ENCODE measurements around the gene FAM237B. TPM values are rescaled to one million over a fixed set of nuclear protein-coding genes. Genes with fewer than 3 reads are reported as not detected.
"Not testable (repeated sequence)": the region's sequence is repeated elsewhere in the genome, so short reads cannot be mapped to it uniquely, and the experiment has no call there.

Gene FAM237B
- total RNA-seq: not detected in 2 replicates
- not detected for total RNA-seq (2013)
- polyA plus RNA-seq: not detected in 2 replicates
- polyA minus RNA-seq: not detected in 2 replicates

DNA sequence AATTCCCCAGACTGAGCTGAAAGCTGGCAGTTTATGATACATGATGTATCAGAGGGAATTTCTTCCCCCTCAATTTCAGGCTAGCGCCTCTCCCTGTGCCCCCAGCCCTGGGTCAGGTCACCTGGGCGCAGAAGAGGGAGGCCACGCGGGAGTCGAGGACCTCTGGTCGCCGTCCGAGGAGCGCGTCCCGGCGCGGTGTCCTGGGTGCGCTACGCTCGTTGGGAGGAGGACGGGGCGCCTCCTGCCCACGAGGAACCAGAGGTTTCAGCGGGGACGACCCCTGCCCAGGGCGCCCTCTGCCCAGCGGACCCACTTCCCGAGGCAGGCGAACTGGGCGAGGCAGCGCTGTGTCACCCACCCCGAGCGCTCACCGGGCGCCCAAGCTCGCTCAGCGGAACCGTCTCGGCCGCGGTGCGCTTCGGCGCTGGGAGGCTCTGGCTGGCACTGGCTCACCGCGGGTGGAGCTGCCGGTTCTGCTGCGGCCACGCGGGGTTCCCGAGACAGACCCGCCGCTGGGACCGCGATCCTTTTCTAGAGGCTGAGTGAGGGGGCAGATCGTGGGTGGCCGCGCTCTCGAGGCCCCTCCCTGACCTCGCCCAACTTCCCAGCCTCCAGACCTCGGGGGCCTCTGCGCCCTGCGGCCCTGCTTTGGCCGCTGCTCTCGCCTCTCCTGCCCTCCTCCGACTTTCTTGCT is at the start of gene FAM237B:
TSS of gene FAM237B (minus strand) at position 504 of the 694 bp plus-strand sequence. CDS start 1,556 bp downstream, outside the sequence.
- 6% methylated on average over 59 of the region's 62 CpGs for WGBS (ENCODE audit: insufficient coverage)
- Histone ChIP-seq H3K4me3 (ENCODE audit: control extremely low read depth in 1 of 5, extremely low read depth in 1 of 5, insufficient read depth in 1 of 5, low read depth in 2 of 5, low read length in 4 of 5) (no peak within 1 kb of the TSS), H3K4me1 (ENCODE audit: control insufficient read depth in 2 of 2, insufficient read depth in 2 of 2, low read length in 2 of 2) (peaks cover 0 to 13% of the 10 kb centered on the region in 2 donors), H3K9ac (ENCODE audit: low read length) (no peak within 1 kb of the TSS), H3K27me3 (replicated peaks in 1 of 4; ENCODE audit: control extremely low read depth in 1 of 4, control insufficient read depth in 3 of 4, insufficient read depth in 4 of 4, low read length in 3 of 4) (peaks cover 0 to 29% (median 26%) of the 10 kb centered on the region in 4 experiments), H2AFZ (ENCODE audit: insufficient read depth, low read depth, low read length, poor library complexity, severe bottlenecking) (peak within 1 kb of the TSS; percentile 50), H3K9me3 (ENCODE audit: control extremely low read depth in 1 of 3, control insufficient read depth in 2 of 3, insufficient read depth in 1 of 3, low read length in 2 of 3) (no peaks in the 10 kb centered on the region), H3K27ac (ENCODE audit: low read length in 2 of 2) (no peak within 1 kb of the TSS), H3K79me2 (ENCODE audit: control insufficient read depth, insufficient read depth, low read length) (no peaks in the 10 kb centered on the region), H3K36me3 (replicated peaks in 1 of 2; ENCODE audit: control extremely low read depth in 1 of 2, control insufficient read depth in 1 of 2, extremely low read depth in 1 of 2, insufficient read depth in 2 of 2, low read length in 1 of 2) (no peaks in the 10 kb centered on the region), H3K4me2 (replicated peaks; ENCODE audit: low read depth, low read length, poor library complexity, severe bottlenecking) (peak within 1 kb of the TSS; percentile 36), H4K20me1 (ENCODE audit: control insufficient read depth, insufficient read depth, low read length, poor library complexity, severe bottlenecking) (no peaks in the 10 kb centered on the region)
- Mint-ChIP-seq H3K4me3 (peak within 1 kb of the TSS; percentile 17), H3K4me1 (peaks cover 8% of the 10 kb centered on the region), H3K27ac (no peak within 1 kb of the TSS), H3K27me3 (peaks cover 56% of the 10 kb centered on the region), H3K9me3 (ENCODE audit: insufficient read depth) (no peaks in the 10 kb centered on the region)
- no peak for ATAC-seq (ENCODE audit: low read depth)
- DNase-seq: peak; percentile 6
- TF ChIP-seq CTCF (IDR thresholded peaks at IDR 0.05) (no peak), EZH2 (IDR thresholded peaks at IDR 0.05; ENCODE audit: borderline replicate concordance, insufficient read depth, low read depth, low read length, poor library complexity, severe bottlenecking) (no peak)
- intact Hi-C loops (cut with micrococcal nuclease): no loop called here
- ChIA-PET CTCF (no interaction called here), POLR2A (no interaction called here)

GRCh38 chr7:90351987-90352386 is 30.9 kb upstream of the FAM237B start:
- Histone ChIP-seq H3K9ac (ENCODE audit: low read length) (no peak overlapping the region), H3K27ac (ENCODE audit: low read length in 2 of 2) (no peak overlapping the region), H2AFZ (ENCODE audit: insufficient read depth, low read depth, low read length, poor library complexity, severe bottlenecking) (no peak overlapping the region), H3K9me3 (ENCODE audit: control extremely low read depth in 1 of 3, control insufficient read depth in 2 of 3, insufficient read depth in 1 of 3, low read length in 2 of 3) (no peaks in the 10 kb centered on the region), H3K36me3 (replicated peaks in 1 of 2; ENCODE audit: control extremely low read depth in 1 of 2, control insufficient read depth in 1 of 2, extremely low read depth in 1 of 2, insufficient read depth in 2 of 2, low read length in 1 of 2) (peaks cover 15 to 23% of the 10 kb centered on the region in 2 experiments), H4K20me1 (ENCODE audit: control insufficient read depth, insufficient read depth, low read length, poor library complexity, severe bottlenecking) (peaks cover 5% of the 10 kb centered on the region), H3K4me3 (ENCODE audit: control extremely low read depth in 1 of 5, extremely low read depth in 1 of 5, insufficient read depth in 1 of 5, low read depth in 2 of 5, low read length in 4 of 5) (no peak overlapping the region), H3K27me3 (replicated peaks in 1 of 4; ENCODE audit: control extremely low read depth in 1 of 4, control insufficient read depth in 3 of 4, insufficient read depth in 4 of 4, low read length in 3 of 4) (no peaks in the 10 kb centered on the region), H3K4me1 (ENCODE audit: control insufficient read depth in 2 of 2, insufficient read depth in 2 of 2, low read length in 2 of 2) (peaks cover 8 to 9% of the 10 kb centered on the region in 2 donors), H3K79me2 (ENCODE audit: control insufficient read depth, insufficient read depth, low read length) (peaks cover 52% of the 10 kb centered on the region), H3K4me2 (replicated peaks; ENCODE audit: low read depth, low read length, poor library complexity, severe bottlenecking) (no peak overlapping the region)
- CTCF ChIA-PET: no interaction called here
- TF ChIP-seq CTCF (IDR thresholded peaks at IDR 0.05) (no peak), EZH2 (IDR thresholded peaks at IDR 0.05; ENCODE audit: borderline replicate concordance, insufficient read depth, low read depth, low read length, poor library complexity, severe bottlenecking) (no peak)
- H3K27me3 Mint-ChIP-seq: no peaks in the 10 kb centered on the region
- DNase-seq (no peak), ATAC-seq (ENCODE audit: low read depth) (no peak)
- peaks cover 39% of the 10 kb centered on the region for H3K4me1 Mint-ChIP-seq
- POLR2A ChIA-PET: no interaction called here
- no peak overlapping the region for H3K27ac Mint-ChIP-seq
- no peaks in the 10 kb centered on the region for H3K9me3 Mint-ChIP-seq (ENCODE audit: insufficient read depth)
- H3K4me3 Mint-ChIP-seq: no peak overlapping the region
- intact Hi-C loops (cut with micrococcal nuclease): no loop called here

GRCh38 chr7:90350032-90350431 is 28.9 kb upstream of the FAM237B start:
- H3K4me1 Mint-ChIP-seq: peaks cover 59% of the 10 kb centered on the region
- H3K27me3 ChIP-seq (replicated peaks in 1 of 4; ENCODE audit: control extremely low read depth in 1 of 4, control insufficient read depth in 3 of 4, insufficient read depth in 4 of 4, low read length in 3 of 4); CTCF ChIA-PET; H2AFZ ChIP-seq (ENCODE audit: insufficient read depth, low read depth, low read length, poor library complexity, severe bottlenecking); H3K36me3 ChIP-seq (replicated peaks in 1 of 2; ENCODE audit: control extremely low read depth in 1 of 2, control insufficient read depth in 1 of 2, extremely low read depth in 1 of 2, insufficient read depth in 2 of 2, low read length in 1 of 2); H3K4me2 ChIP-seq (replicated peaks; ENCODE audit: low read depth, low read length, poor library complexity, severe bottlenecking); H3K27ac Mint-ChIP-seq; H3K9me3 ChIP-seq (ENCODE audit: control extremely low read depth in 1 of 3, control insufficient read depth in 2 of 3, insufficient read depth in 1 of 3, low read length in 2 of 3); intact Hi-C loops (cut with micrococcal nuclease); POLR2A ChIA-PET; H3K4me3 ChIP-seq (ENCODE audit: control extremely low read depth in 1 of 5, extremely low read depth in 1 of 5, insufficient read depth in 1 of 5, low read depth in 2 of 5, low read length in 4 of 5); H4K20me1 ChIP-seq (ENCODE audit: control insufficient read depth, insufficient read depth, low read length, poor library complexity, severe bottlenecking); ATAC-seq (ENCODE audit: low read depth); DNase-seq; H3K27ac ChIP-seq (ENCODE audit: low read length in 2 of 2); H3K4me3 Mint-ChIP-seq; H3K9ac ChIP-seq (ENCODE audit: low read length); H3K9me3 Mint-ChIP-seq (ENCODE audit: insufficient read depth); H3K27me3 Mint-ChIP-seq: not testable (repeated sequence)
- WGBS (ENCODE audit: insufficient coverage): no CpG with 5 or more reads among the region's 3 CpGs
- H3K79me2 ChIP-seq (ENCODE audit: control insufficient read depth, insufficient read depth, low read length): peaks cover 57% of the 10 kb centered on the region
- H3K4me1 ChIP-seq (ENCODE audit: control insufficient read depth in 2 of 2, insufficient read depth in 2 of 2, low read length in 2 of 2): peaks cover 14 to 17% of the 10 kb centered on the region in 2 donors
